GM12878 (cell line): Measurements from ENCODE around the gene FOXD4. TPM values are rescaled to one million over a fixed set of nuclear protein-coding genes. Genes with fewer than 3 reads are reported as not detected.
A peak's percentile ranks its signal among the peaks of the same experiment; 100 is the strongest.
"Not testable (repeated sequence)": the region's sequence is repeated elsewhere in the genome, so short reads cannot be mapped to it uniquely, and the experiment has no call there.

ENCODE experiments used
- ATAC-seq: fragments of 200-7000 bp; cut with Tn5 transposase; 3 replicates; pipeline ENCODE4 v1.9.1; 2020; ENCODE audit warnings: mild to moderate bottlenecking, moderate library complexity
- BruUV-seq: library from RNA; stranded (reverse); fragments of 400-500 nt; replicated peaks from 2 replicates; lab custom pipeline; 2021; lab: Mats Ljungman, UMichigan
- CTCF ChIA-PET: fragments of 300-600 bp; sonication (Branson Sonifier 250); formaldehyde crosslinking; extraction: SDS; loops from one replicate; lab custom pipeline; 2021; ENCODE audit warnings: inconsistent platforms; lab: Yijun Ruan, JAX
- POLR2A ChIA-PET: fragments of 350-600 bp; formaldehyde crosslinking; extraction: SDS; loops from one replicate; lab custom pipeline; 2021; ENCODE audit warnings: inconsistent platforms; lab: Charles Lee
- RAD21 ChIA-PET: fragments of 300-600 bp; sonication (Branson Sonifier 250); formaldehyde crosslinking; loops from one replicate; lab custom pipeline; 2023; ENCODE audit warnings: antibody characterized with exemption; ENCODE audit not compliant: unreplicated experiment; lab: Charles Lee
- SMC1A ChIA-PET: fragments of 300-600 bp; sonication (Branson Sonifier 250); formaldehyde crosslinking; loops from one replicate; lab custom pipeline; 2023; ENCODE audit not compliant: unreplicated experiment, uncharacterized antibody; lab: Charles Lee
- DNase-seq: peaks from one replicate; pipeline ENCODE4 v3.0.0-alpha.2; 2011; ENCODE audit warnings: low read depth, low spot score
- FAIRE-seq: peaks from 3 replicates; lab custom pipeline; 2011; peaks lifted over from hg19 to GRCh38; lab: Jason Lieb, UNC
- H2AFZ ChIP-seq: 2 replicates; pipeline ENCODE4 v1.6.0; 2011; ENCODE audit warnings: low read depth, low read length, control low read depth; ENCODE audit not compliant: control insufficient read depth
- H3K27ac ChIP-seq: 2 replicates; pipeline ENCODE4 v1.5.1; 2011; ENCODE audit warnings: control low read depth; ENCODE audit not compliant: control insufficient read depth, insufficient read depth
- H3K27me3 ChIP-seq, 2 experiments: replicated peaks in 1 of 2; 2 replicates each; pipeline versions ENCODE4 v1.6.0 to v1.6.1; 2011; ENCODE audit warnings: low read length in 1 of 2; ENCODE audit not compliant: control insufficient read depth in 2 of 2, insufficient read depth in 2 of 2
- H3K36me3 ChIP-seq, 2 experiments: 2 replicates each; pipeline ENCODE4 v1.5.1; 2011; ENCODE audit warnings: low read length in 1 of 2; ENCODE audit not compliant: control insufficient read depth in 2 of 2, insufficient read depth in 2 of 2
- H3K4me1 ChIP-seq: 2 replicates; pipeline ENCODE4 v1.6.1; 2011; ENCODE audit warnings: mild to moderate bottlenecking, low read length, moderate library complexity, mixed read lengths; ENCODE audit not compliant: control insufficient read depth, insufficient read depth
- H3K4me2 ChIP-seq: 2 replicates; pipeline ENCODE4 v1.6.0; 2011; ENCODE audit warnings: control low read depth; ENCODE audit not compliant: control insufficient read depth, insufficient read depth
- H3K4me3 ChIP-seq: fragments of 200-600 bp; sonication (generic); 2 replicates; pipeline ENCODE4 v1.5.1; 2016
- H3K79me2 ChIP-seq: 2 replicates; pipeline ENCODE4 v1.6.0; 2011; ENCODE audit warnings: low read length; ENCODE audit not compliant: control insufficient read depth, insufficient read depth
- H3K9ac ChIP-seq: 2 replicates; pipeline ENCODE4 v1.8.0; 2011; ENCODE audit warnings: low read length, control low read depth, mixed read lengths; ENCODE audit not compliant: control insufficient read depth, insufficient read depth
- H3K9me3 ChIP-seq: replicated peaks from 3 replicates; pipeline ENCODE4 v1.5.1; 2011; ENCODE audit warnings: mild to moderate bottlenecking, low read length; ENCODE audit not compliant: control insufficient read depth, insufficient read depth
- H4K20me1 ChIP-seq: 2 replicates; pipeline ENCODE4 v1.6.0; 2011; ENCODE audit not compliant: control insufficient read depth, insufficient read depth
- BMI1 ChIP-seq: fragments of 450-650 bp; IDR thresholded peaks from 2 replicates; pipeline ENCODE4 v1.6.1; 2016; ENCODE audit warnings: mild to moderate bottlenecking, moderate library complexity, borderline replicate concordance
- WGBS: methylation state at CpG from one replicate; pipeline ENCODE4 v1.1.6; 2016; ENCODE audit warnings: low lambda C conversion rate; ENCODE audit not compliant: insufficient replicate concordance, insufficient coverage; ENCODE audit errors: missing lambda C conversion rate; 5-methylcytosine and 5-hydroxymethylcytosine counted together
- in situ Hi-C: fragments of 300-500 bp; cut with MboI; formaldehyde crosslinking; loops from 9 replicates; pipeline ENCODE4 v1.14.3; 2018; ENCODE audit warnings: mixed read lengths
- intact Hi-C: fragments of 100-400 bp; cut with micrococcal nuclease; formaldehyde crosslinking; loops from one replicate; pipeline ENCODE4 v1.14.2; 2022; ENCODE audit not compliant: unreplicated experiment
- polyA plus RNA-seq, 11 experiments: library from polyadenylated mRNA; depleted of rRNA in 4 of 11; unstranded in 6 of 11; stranded (reverse) in 5 of 11; fragments of >200 nt; fragmentation: Nextera tagmentation in 4 of 11; fragmentation: Illumina TruSeq in 1 of 11; extraction: Ambion mirVana in 4 of 11; extraction: Trizol in 1 of 11; gene quantifications; 1 replicate in 1 of 11; 2 replicates in 10 of 11; pipeline versions ENCODE4 v1.2.1 to v1.2.3, GENCODE V29; 2011 to 2016; ENCODE audit warnings: inconsistent platforms in 2 of 11, missing spikeins in 2 of 11, low read depth in 1 of 11
- total RNA-seq, 4 experiments: library from RNA; depleted of rRNA in 3 of 4; stranded (reverse); fragments of >200 nt in 3 of 4; fragmentation: Illumina TruSeq in 1 of 4; extraction: Trizol in 1 of 4; gene quantifications; 2 replicates each; pipeline versions ENCODE4 v1.2.1 to v1.2.3, GENCODE V29; 2013 to 2021

FOXD4 gene
- total and polyA plus RNA-seq, 10 of the 15 experiments (the other 5 are each of a cell fraction or from before 2014, with no cell fraction given) = 0.09 to 0.34 (median 0.20) TPM; not detected in 4

- H3K9me3 ChIP-seq, H4K20me1 ChIP-seq, H3K79me2 ChIP-seq, BruUV-seq, H3K4me1 ChIP-seq, RAD21 ChIA-PET, CTCF ChIA-PET, intact Hi-C loops, H3K27ac ChIP-seq, POLR2A ChIA-PET, ATAC-seq, H3K27me3 ChIP-seq, H3K36me3 ChIP-seq, SMC1A ChIA-PET, H3K9ac ChIP-seq, DNase-seq, in situ Hi-C loops, H2AFZ ChIP-seq, FAIRE-seq: not testable (repeated sequence)
- WGBS = 22% methylated on average over 23 of the region's 55 CpGs
- TF ChIP-seq BMI1 = peak; percentile 50; the same call in 1 of the 2 replicates
- peak overlapping the region; percentile 71; the same call in 1 of the 2 replicates for H3K4me2 ChIP-seq
- peak overlapping the region; percentile 70 for H3K4me3 ChIP-seq
Observed at GRCh38 chr9:112589-113467, 5.4 kb downstream of the FOXD4 start.

GRCh38 chr9:110672-111071 is 7.5 kb downstream of the FOXD4 start:
- H4K20me1 ChIP-seq, H3K27me3 ChIP-seq, FAIRE-seq, POLR2A ChIA-PET, ATAC-seq, DNase-seq, intact Hi-C loops, H2AFZ ChIP-seq, BruUV-seq, H3K79me2 ChIP-seq, H3K9me3 ChIP-seq, H3K27ac ChIP-seq, H3K4me3 ChIP-seq, H3K9ac ChIP-seq, CTCF ChIA-PET, in situ Hi-C loops, H3K36me3 ChIP-seq, RAD21 ChIA-PET, H3K4me1 ChIP-seq, SMC1A ChIA-PET, H3K4me2 ChIP-seq: not testable (repeated sequence)
- TF ChIP-seq BMI1 = 0 out of 2 replicates have a peak, but pooled peaks have one; percentile 37
- whole genome bisulfite sequencing = 13% methylated on average over 4 of the region's 4 CpGs

- BruUV-seq, H3K9me3 ChIP-seq, ATAC-seq, SMC1A ChIA-PET, POLR2A ChIA-PET, H3K27me3 ChIP-seq, in situ Hi-C loops, H2AFZ ChIP-seq, CTCF ChIA-PET, H3K4me2 ChIP-seq, H3K4me1 ChIP-seq, H3K79me2 ChIP-seq, H3K27ac ChIP-seq, H3K4me3 ChIP-seq, FAIRE-seq, H3K9ac ChIP-seq, RAD21 ChIA-PET, intact Hi-C loops, H4K20me1 ChIP-seq, DNase-seq, H3K36me3 ChIP-seq: not testable (repeated sequence)
- 0% methylated on average over 5 of the region's 8 CpGs for WGBS
Observed at GRCh38 chr9:109540-109939, 8.7 kb downstream of the FOXD4 start.
